Tibial artery (tissue), 4 donors: ENCODE measurements around the gene PKP1.

Experiments
- DNase-seq, 2 donors: peaks; one replicate each; pipeline ENCODE4 v3.0.0-alpha.2; 2019
- H3K27ac ChIP-seq, 2 donors: fragments of 200-600 bp; sonication (generic) in 1 of 2; 1 replicate in 1 of 2; 2 replicates in 1 of 2; pipeline ENCODE4 v1.5.1; 2018 to 2019; ENCODE audit warnings: mild to moderate bottlenecking in 1 of 2
- H3K27me3 ChIP-seq, 2 donors: fragments of 200-600 bp; sonication (generic) in 1 of 2; one replicate each; pipeline versions ENCODE4 v1.5.1 to v1.6.0; 2016 to 2019
- H3K36me3 ChIP-seq, 3 donors: fragments of 200-600 bp; sonication (generic) in 2 of 3; one replicate each; pipeline ENCODE4 v1.5.1; 2016 to 2019; ENCODE audit warnings: mild to moderate bottlenecking in 2 of 3
- H3K4me1 ChIP-seq, 4 donors: fragments of 200-600 bp; sonication (generic) in 2 of 4; 1 replicate in 3 of 4; 2 replicates in 1 of 4; pipeline ENCODE4 v1.5.1; 2016 to 2019
- H3K4me3 ChIP-seq, 2 donors: fragments of 200-600 bp; sonication (generic) in 1 of 2; 1 replicate in 1 of 2; 2 replicates in 1 of 2; pipeline ENCODE4 v1.5.1; 2018 to 2019; ENCODE audit warnings: mild to moderate bottlenecking in 2 of 2
- H3K9me3 ChIP-seq, 3 donors: fragments of 200-600 bp; sonication (generic) in 1 of 3; one replicate each; pipeline ENCODE4 v1.5.1; 2016 to 2019
- CTCF ChIP-seq, 2 experiments: fragments of 200-600 bp in 1 of 2; fragments of 450-650 bp in 1 of 2; IDR thresholded peaks; one replicate each; pipeline ENCODE4 v1.5.1; 2017 to 2019; ENCODE audit warnings: antibody characterized with exemption in 2 of 2, mild to moderate bottlenecking in 1 of 2, moderate library complexity in 1 of 2
- intact Hi-C: fragments of 100-400 bp; cut with DNase I; formaldehyde crosslinking; loops from one replicate; pipeline ENCODE4 v1.15.0; 2023; ENCODE audit warnings: low total_unique reads

Gene PKP1

GRCh38 chr1:201258763-201259230 lies 24.5 kb upstream of the PKP1 start:
- intact Hi-C loops: no loop called here

GRCh38 chr1:201259476-201260235 lies 23.6 kb upstream of the PKP1 start:
- no peak overlapping the region for H3K27ac ChIP-seq
- DNase-seq: no peak
- H3K27me3 ChIP-seq: peaks cover 0 to 57% of the 10 kb centered on the region in 2 donors
- intact Hi-C loops: no loop called here
- no peak for TF ChIP-seq CTCF (IDR thresholded peaks at IDR 0.05)
- H3K9me3 ChIP-seq: no peaks in the 10 kb centered on the region
- peaks cover 0 to 12% (median 8%) of the 10 kb centered on the region in 4 donors for H3K4me1 ChIP-seq
- H3K36me3 ChIP-seq: no peaks in the 10 kb centered on the region
- no peak overlapping the region for H3K4me3 ChIP-seq

More at GRCh38 chr1:201258763-201259230, 24.5 kb upstream of the PKP1 start:
- Histone ChIP-seq H3K27ac (no peak overlapping the region), H3K4me3 (no peak overlapping the region), H3K4me1 (peaks cover 0 to 12% (median 8%) of the 10 kb centered on the region in 4 donors), H3K27me3 (peaks cover 0 to 54% of the 10 kb centered on the region in 2 donors), H3K36me3 (no peaks in the 10 kb centered on the region), H3K9me3 (no peaks in the 10 kb centered on the region)
- TF ChIP-seq CTCF (IDR thresholded peaks at IDR 0.05): no peak
- DNase-seq: no peak

- Histone ChIP-seq H3K36me3 (no peaks in the 10 kb centered on the region), H3K27ac (no peak overlapping the region)
Observed at GRCh38 chr1:201260236-201260590, 23.1 kb upstream of the PKP1 start.

GRCh38 chr1:201260648-201261311 lies 22.5 kb upstream of the PKP1 start:
- DNase-seq: no peak
- Histone ChIP-seq H3K9me3 (no peaks in the 10 kb centered on the region), H3K36me3 (no peaks in the 10 kb centered on the region), H3K4me3 (no peak overlapping the region), H3K27me3 (peaks cover 0 to 49% of the 10 kb centered on the region in 2 donors), H3K27ac (no peak overlapping the region), H3K4me1 (peaks cover 0 to 12% (median 8%) of the 10 kb centered on the region in 4 donors)
- TF ChIP-seq CTCF (IDR thresholded peaks at IDR 0.05): no peak
- intact Hi-C loops: no loop called here

More at GRCh38 chr1:201260236-201260590, 23.1 kb upstream of the PKP1 start:
- Histone ChIP-seq H3K27me3 (peaks cover 0 to 53% of the 10 kb centered on the region in 2 donors), H3K4me3 (no peak overlapping the region), H3K9me3 (no peaks in the 10 kb centered on the region), H3K4me1 (peaks cover 0 to 12% (median 8%) of the 10 kb centered on the region in 4 donors)
- TF ChIP-seq CTCF (IDR thresholded peaks at IDR 0.05): no peak
- intact Hi-C loops: no loop called here
- DNase-seq: no peak

GRCh38 chr1:201261771-201262547 lies 21.3 kb upstream of the PKP1 start:
- Histone ChIP-seq H3K4me3 (no peak overlapping the region), H3K9me3 (no peaks in the 10 kb centered on the region), H3K36me3 (no peaks in the 10 kb centered on the region), H3K27me3 (peaks cover 0 to 49% of the 10 kb centered on the region in 2 donors), H3K4me1 (peaks cover 0 to 12% (median 8%) of the 10 kb centered on the region in 4 donors), H3K27ac (no peak overlapping the region)
- TF ChIP-seq CTCF (IDR thresholded peaks at IDR 0.05): no peak
- DNase-seq: no peak
- intact Hi-C loops: no loop called here
